HEK293 (cell line): ENCODE measurements around the gene PNISR.

ENCODE experiments used
- CTCF ChIA-PET: fragments of 350-600 bp; formaldehyde crosslinking; extraction: SDS; loops from one replicate; lab custom pipeline; 2021; ENCODE audit warnings: antibody characterized with exemption; lab: Yijun Ruan, JAX
- POLR2A ChIA-PET: fragments of 300-600 bp; formaldehyde crosslinking; extraction: SDS; loops from one replicate; lab custom pipeline; 2020; ENCODE audit warnings: antibody characterized with exemption, inconsistent platforms; lab: Yijun Ruan, JAX
- H3K27ac ChIP-seq: fragments of 200-500 bp; sonication (Bioruptor generic); 2 replicates; pipeline ENCODE4 v1.5.1; 2014; ENCODE audit warnings: low read depth, low read length, control low read depth, inconsistent platforms; ENCODE audit errors: extremely low read depth
- H3K36me3 ChIP-seq, 2 experiments: fragments of 200-500 bp in 1 of 2; sonication (Bioruptor generic) in 1 of 2; 1 replicate in 1 of 2; 2 replicates in 1 of 2; pipeline ENCODE4 v1.5.1; 2014 to 2017; ENCODE audit warnings: inconsistent platforms in 2 of 2, low read length in 2 of 2; ENCODE audit not compliant: control insufficient read depth in 2 of 2, insufficient read depth in 1 of 2
- H3K4me1 ChIP-seq: fragments of 200-500 bp; sonication (Bioruptor generic); 2 replicates; pipeline ENCODE4 v1.5.1; 2014; ENCODE audit warnings: mild to moderate bottlenecking, low read length, inconsistent platforms; ENCODE audit not compliant: control insufficient read depth, insufficient read depth
- H3K4me3 ChIP-seq: 2 replicates; pipeline ENCODE4 v1.5.1; 2011; ENCODE audit warnings: low read depth, mild to moderate bottlenecking, control low read depth, low read length, moderate library complexity
- H3K9me3 ChIP-seq: fragments of 200-500 bp; sonication (Bioruptor generic); 2 replicates; pipeline ENCODE4 v1.5.1; 2014; ENCODE audit warnings: low read depth, low read length, inconsistent platforms; ENCODE audit not compliant: control insufficient read depth, insufficient read depth
- GLI2 ChIP-seq: fragments of 450-650 bp; formaldehyde crosslinking; IDR thresholded peaks from 2 replicates; pipeline ENCODE4; 2017; ENCODE audit warnings: missing biosample characterization, missing genetic modification characterization, low read depth, borderline replicate concordance
- SP3 ChIP-seq: fragments of 450-650 bp; formaldehyde crosslinking; IDR thresholded peaks from 2 replicates; pipeline ENCODE4 v1.5.1; 2016; ENCODE audit warnings: missing biosample characterization, missing genetic modification characterization
- ZBTB21 ChIP-seq: fragments of 450-650 bp; formaldehyde crosslinking; IDR thresholded peaks from 2 replicates; pipeline ENCODE4 v1.5.1; 2017; ENCODE audit warnings: missing biosample characterization, missing genetic modification characterization
- ZFP37 ChIP-seq: fragments of 450-650 bp; formaldehyde crosslinking; IDR thresholded peaks from 2 replicates; pipeline ENCODE4 v1.5.1; 2016; ENCODE audit warnings: missing biosample characterization, missing genetic modification characterization
- ZIC2 ChIP-seq: fragments of 450-650 bp; formaldehyde crosslinking; IDR thresholded peaks from 2 replicates; pipeline ENCODE4 v1.5.1; 2016; ENCODE audit warnings: missing biosample characterization, missing genetic modification characterization
- ZNF140 ChIP-seq: fragments of 450-650 bp; formaldehyde crosslinking; IDR thresholded peaks from 2 replicates; pipeline ENCODE4 v1.5.1; 2016; ENCODE audit warnings: missing biosample characterization, missing genetic modification characterization
- ZNF341 ChIP-seq: fragments of 450-650 bp; formaldehyde crosslinking; IDR thresholded peaks from 2 replicates; pipeline ENCODE4; 2016; ENCODE audit warnings: low read depth, missing biosample characterization, missing genetic modification characterization
- ZNF394 ChIP-seq: fragments of 450-650 bp; formaldehyde crosslinking; IDR thresholded peaks from 2 replicates; pipeline ENCODE4 v1.5.1; 2016; ENCODE audit warnings: missing biosample characterization, missing genetic modification characterization, mild to moderate bottlenecking, moderate library complexity, borderline replicate concordance
- ZNF404 ChIP-seq: fragments of 450-650 bp; formaldehyde crosslinking; IDR thresholded peaks from 2 replicates; pipeline ENCODE4 v1.5.1; 2017; ENCODE audit warnings: missing biosample characterization, missing genetic modification characterization
- ZNF426 ChIP-seq: fragments of 450-650 bp; formaldehyde crosslinking; IDR thresholded peaks from 2 replicates; pipeline ENCODE4 v1.5.1; 2017; ENCODE audit warnings: missing biosample characterization, missing genetic modification characterization, mild to moderate bottlenecking, inconsistent platforms, moderate library complexity
- ZNF510 ChIP-seq: fragments of 450-650 bp; formaldehyde crosslinking; IDR thresholded peaks from 2 replicates; pipeline ENCODE4 v1.5.1; 2018; ENCODE audit warnings: mild to moderate bottlenecking, missing genetic modification characterization, missing biosample characterization; ENCODE audit not compliant: insufficient replicate concordance
- ZNF558 ChIP-seq: fragments of 450-650 bp; formaldehyde crosslinking; IDR thresholded peaks from 2 replicates; pipeline ENCODE4 v1.5.1; 2016; ENCODE audit warnings: missing biosample characterization, missing genetic modification characterization
- ZNF560 ChIP-seq: fragments of 450-650 bp; formaldehyde crosslinking; IDR thresholded peaks from 2 replicates; pipeline ENCODE4 v1.5.1; 2017; ENCODE audit warnings: missing biosample characterization, missing genetic modification characterization, borderline replicate concordance
- ZNF629 ChIP-seq: fragments of 450-650 bp; formaldehyde crosslinking; IDR thresholded peaks from 2 replicates; pipeline ENCODE4 v1.5.1; 2017; ENCODE audit warnings: missing biosample characterization, missing genetic modification characterization
- ZSCAN23 ChIP-seq: fragments of 450-650 bp; formaldehyde crosslinking; IDR thresholded peaks from 2 replicates; pipeline ENCODE4 v1.5.1; 2016; ENCODE audit warnings: missing biosample characterization, missing genetic modification characterization
- ZXDB ChIP-seq: fragments of 450-650 bp; formaldehyde crosslinking; IDR thresholded peaks from 2 replicates; pipeline ENCODE4 v1.5.1; 2016; ENCODE audit warnings: missing biosample characterization, missing genetic modification characterization
- TF ChIP-seq, protein P1 (sequence below): fragments of 450-650 bp; formaldehyde crosslinking; IDR thresholded peaks from 2 replicates; pipeline ENCODE4 v1.5.1; 2016; ENCODE audit warnings: missing biosample characterization, missing genetic modification characterization, borderline replicate concordance
- TF ChIP-seq, protein P2 (sequence below): fragments of 450-650 bp; formaldehyde crosslinking; IDR thresholded peaks from 2 replicates; pipeline ENCODE4 v1.5.1; 2016; ENCODE audit warnings: missing biosample characterization, missing genetic modification characterization
- TF ChIP-seq, protein P3 (sequence below): fragments of 450-650 bp; formaldehyde crosslinking; IDR thresholded peaks from 2 replicates; pipeline ENCODE4 v1.5.1; 2016; ENCODE audit warnings: missing biosample characterization, missing genetic modification characterization
- TF ChIP-seq, protein P4 (sequence below): fragments of 450-650 bp; formaldehyde crosslinking; conservative IDR thresholded peaks from 2 replicates; pipeline ENCODE4 v1.5.1; 2016; ENCODE audit warnings: low read depth, missing biosample characterization, missing genetic modification characterization
- TF ChIP-seq, protein P5 (sequence below): fragments of 450-650 bp; formaldehyde crosslinking; IDR thresholded peaks from 2 replicates; pipeline ENCODE4 v1.5.1; 2016; ENCODE audit warnings: missing biosample characterization, missing genetic modification characterization

The PNISR gene

DNA sequence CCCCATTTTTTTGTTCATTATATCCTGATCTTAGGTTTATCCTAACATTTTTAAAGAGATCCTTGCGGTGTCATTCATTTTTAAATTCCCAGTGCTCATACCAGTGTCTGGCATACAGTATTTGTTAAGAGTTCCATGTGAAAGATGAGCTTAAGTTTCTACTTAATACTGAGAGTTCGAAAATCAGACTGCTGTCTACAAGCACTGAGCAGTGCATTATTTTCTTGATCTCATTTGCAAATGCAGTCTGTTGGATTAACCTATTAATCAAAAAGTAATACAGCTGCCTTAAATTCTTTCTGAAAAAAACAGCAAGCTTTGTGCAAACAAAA, 31.8 kb downstream of the PNISR start (continued):
- TF ChIP-seq ZNF558 (no peak), ZIC2 (tag by site-specific recombination) (no peak), ZNF341 (tag by site-specific recombination) (no peak)
- TF ChIP-seq, protein P1, sequence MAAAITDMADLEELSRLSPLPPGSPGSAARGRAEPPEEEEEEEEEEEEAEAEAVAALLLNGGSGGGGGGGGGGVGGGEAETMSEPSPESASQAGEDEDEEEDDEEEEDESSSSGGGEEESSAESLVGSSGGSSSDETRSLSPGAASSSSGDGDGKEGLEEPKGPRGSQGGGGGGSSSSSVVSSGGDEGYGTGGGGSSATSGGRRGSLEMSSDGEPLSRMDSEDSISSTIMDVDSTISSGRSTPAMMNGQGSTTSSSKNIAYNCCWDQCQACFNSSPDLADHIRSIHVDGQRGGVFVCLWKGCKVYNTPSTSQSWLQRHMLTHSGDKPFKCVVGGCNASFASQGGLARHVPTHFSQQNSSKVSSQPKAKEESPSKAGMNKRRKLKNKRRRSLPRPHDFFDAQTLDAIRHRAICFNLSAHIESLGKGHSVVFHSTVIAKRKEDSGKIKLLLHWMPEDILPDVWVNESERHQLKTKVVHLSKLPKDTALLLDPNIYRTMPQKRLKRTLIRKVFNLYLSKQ (tag by site-specific recombination) = no peak
- TF ChIP-seq, all 188 proteins: peak for 0

DNA sequence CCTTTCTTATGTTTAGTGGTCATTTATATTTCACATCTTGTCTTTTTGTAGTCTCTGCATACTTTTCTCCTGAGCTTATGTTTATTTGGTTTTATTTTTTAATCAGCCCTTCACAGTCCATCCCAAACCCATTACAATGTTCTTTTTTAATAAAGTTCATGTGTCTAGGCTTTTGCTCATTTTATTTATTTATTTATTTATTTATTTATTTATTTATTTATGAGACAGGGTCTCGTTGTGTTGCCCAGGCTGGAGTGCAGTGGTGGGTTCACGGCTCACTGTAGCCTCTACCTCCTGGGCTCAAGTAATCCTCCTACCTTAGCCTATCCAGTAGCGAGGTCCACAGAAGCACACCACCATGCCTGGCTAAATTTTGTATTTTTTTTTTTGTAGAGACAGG, 34.2 kb downstream of the PNISR start:
- no peak overlapping the region for H3K4me3 ChIP-seq
- POLR2A ChIA-PET = no interaction called here
- H3K4me1 ChIP-seq = no peaks in the 10 kb centered on the region
- no peaks in the 10 kb centered on the region for H3K36me3 ChIP-seq
- no peak overlapping the region for H3K27ac ChIP-seq
- CTCF ChIA-PET = interaction anchor here (0.7 to 1.1 kb wide), 2 partner anchors 60 to 568 kb away, joined by 4 read pairs; no protein-coding TSS in a partner anchor
- H3K9me3 ChIP-seq = no peaks in the 10 kb centered on the region
- TF ChIP-seq ZNF560 (tag by site-specific recombination) = peak; percentile 82
- TF ChIP-seq GLI2 (tag by site-specific recombination) = peak; percentile 42; the same call in 1 of the 2 replicates
- TF ChIP-seq ZNF558 = peak; percentile 78; the same call in 1 of the 2 replicates
- TF ChIP-seq ZNF426 = peak; percentile 93
- TF ChIP-seq, protein P1 (tag by site-specific recombination) = peak; percentile 66; the same call in 1 of the 2 replicates
- peak; percentile 78; the same call in 1 of the 2 replicates for TF ChIP-seq ZNF404 (tag by site-specific recombination)
- no peak for TF ChIP-seq ZSCAN23 (tag by site-specific recombination)
- TF ChIP-seq ZNF510 (tag by site-specific recombination) = peak; percentile 89
- TF ChIP-seq, protein P2, sequence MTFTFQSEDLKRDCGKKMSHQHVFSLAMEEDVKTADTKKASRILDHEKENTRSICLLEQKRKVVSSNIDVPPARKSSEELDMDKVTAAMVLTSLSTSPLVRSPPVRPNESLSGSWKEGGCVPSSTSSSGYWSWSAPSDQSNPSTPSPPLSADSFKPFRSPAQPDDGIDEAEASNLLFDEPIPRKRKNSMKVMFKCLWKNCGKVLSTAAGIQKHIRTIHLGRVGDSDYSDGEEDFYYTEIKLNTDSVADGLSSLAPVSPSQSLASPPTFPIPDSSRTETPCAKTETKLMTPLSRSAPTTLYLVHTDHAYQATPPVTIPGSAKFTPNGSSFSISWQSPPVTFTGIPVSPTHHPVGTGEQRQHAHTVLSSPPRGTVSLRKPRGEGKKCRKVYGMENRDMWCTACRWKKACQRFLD = 0 out of 2 replicates have a peak, but pooled peaks have one; percentile 63
- TF ChIP-seq, protein P3, sequence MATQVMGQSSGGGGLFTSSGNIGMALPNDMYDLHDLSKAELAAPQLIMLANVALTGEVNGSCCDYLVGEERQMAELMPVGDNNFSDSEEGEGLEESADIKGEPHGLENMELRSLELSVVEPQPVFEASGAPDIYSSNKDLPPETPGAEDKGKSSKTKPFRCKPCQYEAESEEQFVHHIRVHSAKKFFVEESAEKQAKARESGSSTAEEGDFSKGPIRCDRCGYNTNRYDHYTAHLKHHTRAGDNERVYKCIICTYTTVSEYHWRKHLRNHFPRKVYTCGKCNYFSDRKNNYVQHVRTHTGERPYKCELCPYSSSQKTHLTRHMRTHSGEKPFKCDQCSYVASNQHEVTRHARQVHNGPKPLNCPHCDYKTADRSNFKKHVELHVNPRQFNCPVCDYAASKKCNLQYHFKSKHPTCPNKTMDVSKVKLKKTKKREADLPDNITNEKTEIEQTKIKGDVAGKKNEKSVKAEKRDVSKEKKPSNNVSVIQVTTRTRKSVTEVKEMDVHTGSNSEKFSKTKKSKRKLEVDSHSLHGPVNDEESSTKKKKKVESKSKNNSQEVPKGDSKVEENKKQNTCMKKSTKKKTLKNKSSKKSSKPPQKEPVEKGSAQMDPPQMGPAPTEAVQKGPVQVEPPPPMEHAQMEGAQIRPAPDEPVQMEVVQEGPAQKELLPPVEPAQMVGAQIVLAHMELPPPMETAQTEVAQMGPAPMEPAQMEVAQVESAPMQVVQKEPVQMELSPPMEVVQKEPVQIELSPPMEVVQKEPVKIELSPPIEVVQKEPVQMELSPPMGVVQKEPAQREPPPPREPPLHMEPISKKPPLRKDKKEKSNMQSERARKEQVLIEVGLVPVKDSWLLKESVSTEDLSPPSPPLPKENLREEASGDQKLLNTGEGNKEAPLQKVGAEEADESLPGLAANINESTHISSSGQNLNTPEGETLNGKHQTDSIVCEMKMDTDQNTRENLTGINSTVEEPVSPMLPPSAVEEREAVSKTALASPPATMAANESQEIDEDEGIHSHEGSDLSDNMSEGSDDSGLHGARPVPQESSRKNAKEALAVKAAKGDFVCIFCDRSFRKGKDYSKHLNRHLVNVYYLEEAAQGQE = peak; percentile 70
- TF ChIP-seq ZNF629 = peak; percentile 57
- peak; percentile 95 for TF ChIP-seq ZNF394 (tag by site-specific recombination)
- TF ChIP-seq, protein P4, sequence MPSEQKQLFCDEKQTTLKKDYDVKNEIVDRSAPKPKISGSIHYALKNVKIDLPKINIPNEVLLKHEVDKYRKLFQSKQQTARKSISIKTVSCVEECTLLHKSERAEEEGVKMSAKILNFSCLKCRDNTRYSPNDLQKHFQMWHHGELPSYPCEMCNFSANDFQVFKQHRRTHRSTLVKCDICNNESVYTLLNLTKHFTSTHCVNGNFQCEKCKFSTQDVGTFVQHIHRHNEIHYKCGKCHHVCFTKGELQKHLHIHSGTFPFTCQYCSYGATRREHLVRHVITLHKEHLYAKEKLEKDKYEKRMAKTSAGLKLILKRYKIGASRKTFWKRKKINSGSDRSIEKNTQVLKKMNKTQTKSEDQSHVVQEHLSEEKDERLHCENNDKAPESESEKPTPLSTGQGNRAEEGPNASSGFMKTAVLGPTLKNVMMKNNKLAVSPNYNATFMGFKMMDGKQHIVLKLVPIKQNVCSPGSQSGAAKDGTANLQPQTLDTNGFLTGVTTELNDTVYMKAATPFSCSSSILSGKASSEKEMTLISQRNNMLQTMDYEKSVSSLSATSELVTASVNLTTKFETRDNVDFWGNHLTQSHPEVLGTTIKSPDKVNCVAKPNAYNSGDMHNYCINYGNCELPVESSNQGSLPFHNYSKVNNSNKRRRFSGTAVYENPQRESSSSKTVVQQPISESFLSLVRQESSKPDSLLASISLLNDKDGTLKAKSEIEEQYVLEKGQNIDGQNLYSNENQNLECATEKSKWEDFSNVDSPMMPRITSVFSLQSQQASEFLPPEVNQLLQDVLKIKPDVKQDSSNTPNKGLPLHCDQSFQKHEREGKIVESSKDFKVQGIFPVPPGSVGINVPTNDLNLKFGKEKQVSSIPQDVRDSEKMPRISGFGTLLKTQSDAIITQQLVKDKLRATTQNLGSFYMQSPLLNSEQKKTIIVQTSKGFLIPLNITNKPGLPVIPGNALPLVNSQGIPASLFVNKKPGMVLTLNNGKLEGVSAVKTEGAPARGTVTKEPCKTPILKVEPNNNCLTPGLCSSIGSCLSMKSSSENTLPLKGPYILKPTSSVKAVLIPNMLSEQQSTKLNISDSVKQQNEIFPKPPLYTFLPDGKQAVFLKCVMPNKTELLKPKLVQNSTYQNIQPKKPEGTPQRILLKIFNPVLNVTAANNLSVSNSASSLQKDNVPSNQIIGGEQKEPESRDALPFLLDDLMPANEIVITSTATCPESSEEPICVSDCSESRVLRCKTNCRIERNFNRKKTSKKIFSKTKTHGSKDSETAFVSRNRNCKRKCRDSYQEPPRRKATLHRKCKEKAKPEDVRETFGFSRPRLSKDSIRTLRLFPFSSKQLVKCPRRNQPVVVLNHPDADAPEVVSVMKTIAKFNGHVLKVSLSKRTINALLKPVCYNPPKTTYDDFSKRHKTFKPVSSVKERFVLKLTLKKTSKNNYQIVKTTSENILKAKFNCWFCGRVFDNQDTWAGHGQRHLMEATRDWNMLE (tag by site-specific recombination) = peak; percentile 94
- TF ChIP-seq ZFP37 (tag by site-specific recombination) = no peak
- TF ChIP-seq, protein P5, sequence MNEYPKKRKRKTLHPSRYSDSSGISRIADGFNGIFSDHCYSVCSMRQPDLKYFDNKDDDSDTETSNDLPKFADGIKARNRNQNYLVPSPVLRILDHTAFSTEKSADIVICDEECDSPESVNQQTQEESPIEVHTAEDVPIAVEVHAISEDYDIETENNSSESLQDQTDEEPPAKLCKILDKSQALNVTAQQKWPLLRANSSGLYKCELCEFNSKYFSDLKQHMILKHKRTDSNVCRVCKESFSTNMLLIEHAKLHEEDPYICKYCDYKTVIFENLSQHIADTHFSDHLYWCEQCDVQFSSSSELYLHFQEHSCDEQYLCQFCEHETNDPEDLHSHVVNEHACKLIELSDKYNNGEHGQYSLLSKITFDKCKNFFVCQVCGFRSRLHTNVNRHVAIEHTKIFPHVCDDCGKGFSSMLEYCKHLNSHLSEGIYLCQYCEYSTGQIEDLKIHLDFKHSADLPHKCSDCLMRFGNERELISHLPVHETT (tag by site-specific recombination) = 0 out of 2 replicates have a peak, but pooled peaks have one; percentile 32
- TF ChIP-seq SP3 (tag by site-specific recombination) = 0 out of 2 replicates have a peak, but pooled peaks have one; percentile 16
- TF ChIP-seq ZNF140 (tag by site-specific recombination) = peak; percentile 95; the same call in 1 of the 2 replicates
- TF ChIP-seq ZXDB (tag by site-specific recombination) = peak; percentile 77; the same call in 1 of the 2 replicates
- peak; percentile 59; the same call in 1 of the 2 replicates for TF ChIP-seq ZBTB21
